Ishikawa (cell line): ENCODE data around the gene FBXL17.

Source experiments
- CEBPB ChIP-seq: IDR thresholded peaks from 2 replicates; pipeline ENCODE4 v1.6.1; 2012
- CREB1 ChIP-seq: IDR thresholded peaks from 2 replicates; pipeline ENCODE4 v1.6.1; 2012; ENCODE audit warnings: low read depth
- EGR1 ChIP-seq: IDR thresholded peaks from 2 replicates; pipeline ENCODE4 v1.6.1; 2012
- EP300 ChIP-seq: IDR thresholded peaks from 2 replicates; pipeline ENCODE4 v1.6.1; 2012; ENCODE audit warnings: borderline replicate concordance
- FOXM1 ChIP-seq: IDR thresholded peaks from 2 replicates; pipeline ENCODE4 v1.6.1; 2012; ENCODE audit warnings: low read depth, borderline replicate concordance
- NFIC ChIP-seq: IDR thresholded peaks from 2 replicates; pipeline ENCODE4 v1.6.1; 2012
- RAD21 ChIP-seq: IDR thresholded peaks from 2 replicates; pipeline ENCODE4 v1.6.1; 2012; ENCODE audit warnings: low read depth
- TAF1 ChIP-seq: IDR thresholded peaks from 2 replicates; pipeline ENCODE4 v1.6.1; 2012; ENCODE audit warnings: low read depth, mild to moderate bottlenecking
- YY1 ChIP-seq: IDR thresholded peaks from 2 replicates; pipeline ENCODE4 v1.6.1; 2012; ENCODE audit warnings: low read depth
- TF ChIP-seq, protein P1 (sequence below): IDR thresholded peaks from 2 replicates; pipeline ENCODE4 v1.6.1; 2012; ENCODE audit warnings: low read depth, mild to moderate bottlenecking

DNA sequence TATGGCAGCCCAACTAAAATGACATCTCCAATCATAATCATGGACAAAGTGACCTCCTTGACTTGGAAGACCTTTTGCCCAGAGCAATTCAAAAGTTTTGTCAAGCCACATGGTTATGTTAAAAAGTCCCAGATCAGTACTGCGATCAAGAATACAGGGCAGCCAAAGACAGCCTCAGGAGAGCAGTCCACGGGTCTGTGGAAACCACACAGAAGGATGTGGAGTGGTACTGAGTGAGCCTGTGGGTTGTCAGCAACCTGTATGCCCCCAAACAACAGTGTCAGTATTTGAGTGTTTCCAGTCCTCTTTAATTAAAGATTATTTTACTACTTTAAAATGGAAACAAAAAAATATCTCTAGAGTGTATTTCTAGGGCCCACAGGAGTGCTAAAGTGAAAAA lies 365.8 kb downstream of the FBXL17 start:
- TF ChIP-seq, protein P1, sequence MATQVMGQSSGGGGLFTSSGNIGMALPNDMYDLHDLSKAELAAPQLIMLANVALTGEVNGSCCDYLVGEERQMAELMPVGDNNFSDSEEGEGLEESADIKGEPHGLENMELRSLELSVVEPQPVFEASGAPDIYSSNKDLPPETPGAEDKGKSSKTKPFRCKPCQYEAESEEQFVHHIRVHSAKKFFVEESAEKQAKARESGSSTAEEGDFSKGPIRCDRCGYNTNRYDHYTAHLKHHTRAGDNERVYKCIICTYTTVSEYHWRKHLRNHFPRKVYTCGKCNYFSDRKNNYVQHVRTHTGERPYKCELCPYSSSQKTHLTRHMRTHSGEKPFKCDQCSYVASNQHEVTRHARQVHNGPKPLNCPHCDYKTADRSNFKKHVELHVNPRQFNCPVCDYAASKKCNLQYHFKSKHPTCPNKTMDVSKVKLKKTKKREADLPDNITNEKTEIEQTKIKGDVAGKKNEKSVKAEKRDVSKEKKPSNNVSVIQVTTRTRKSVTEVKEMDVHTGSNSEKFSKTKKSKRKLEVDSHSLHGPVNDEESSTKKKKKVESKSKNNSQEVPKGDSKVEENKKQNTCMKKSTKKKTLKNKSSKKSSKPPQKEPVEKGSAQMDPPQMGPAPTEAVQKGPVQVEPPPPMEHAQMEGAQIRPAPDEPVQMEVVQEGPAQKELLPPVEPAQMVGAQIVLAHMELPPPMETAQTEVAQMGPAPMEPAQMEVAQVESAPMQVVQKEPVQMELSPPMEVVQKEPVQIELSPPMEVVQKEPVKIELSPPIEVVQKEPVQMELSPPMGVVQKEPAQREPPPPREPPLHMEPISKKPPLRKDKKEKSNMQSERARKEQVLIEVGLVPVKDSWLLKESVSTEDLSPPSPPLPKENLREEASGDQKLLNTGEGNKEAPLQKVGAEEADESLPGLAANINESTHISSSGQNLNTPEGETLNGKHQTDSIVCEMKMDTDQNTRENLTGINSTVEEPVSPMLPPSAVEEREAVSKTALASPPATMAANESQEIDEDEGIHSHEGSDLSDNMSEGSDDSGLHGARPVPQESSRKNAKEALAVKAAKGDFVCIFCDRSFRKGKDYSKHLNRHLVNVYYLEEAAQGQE: no peak
- TF ChIP-seq EP300 (no peak), CEBPB (no peak), RAD21 (no peak), TAF1 (no peak), FOXM1 (no peak), NFIC (no peak), EGR1 (no peak), YY1 (no peak), CREB1 (no peak)
